ENCODE measurements around the gene PIGS.
"Not testable (repeated sequence)": the region's sequence is repeated elsewhere in the genome, so short reads cannot be mapped to it uniquely, and the experiment has no call there.

Gene PIGS

GRCh38 chr17:28571361-28572122 is at the start of gene PIGS:
PIGS (minus strand) TSS chr17:28571524; CDS start chr17:28571496, 28 bp downstream.
- DNase-seq (ENCODE audit: low read depth): peak; percentile 73

- DNase-seq (ENCODE audit: low read depth): no peak
Observed at GRCh38 chr17:28620010-28620409, 48.7 kb upstream of the PIGS start.

DNA sequence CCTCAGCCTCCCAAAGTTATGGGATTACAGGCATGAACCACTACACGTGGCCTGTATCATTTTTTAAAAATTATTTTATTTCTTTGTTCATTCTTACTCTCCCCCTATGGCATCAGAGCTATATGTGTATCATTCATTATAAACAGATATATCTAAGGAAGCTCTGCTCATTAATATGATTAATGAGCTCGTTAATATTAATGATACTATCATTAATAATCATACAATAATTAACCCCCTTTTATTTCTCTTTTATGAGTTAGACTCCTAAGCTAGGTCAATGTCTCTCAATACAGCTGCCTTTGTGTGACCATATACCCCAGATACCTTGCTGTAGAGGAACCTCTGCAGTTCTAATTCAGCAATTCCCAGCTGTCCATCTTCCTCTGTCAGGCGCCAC is 47.1 kb upstream of the PIGS start:
- no peak for DNase-seq (ENCODE audit: low read depth)

- no peak for DNase-seq (ENCODE audit: low read depth)
Observed at GRCh38 chr17:28616281-28616680, 45.0 kb upstream of the PIGS start.

DNA sequence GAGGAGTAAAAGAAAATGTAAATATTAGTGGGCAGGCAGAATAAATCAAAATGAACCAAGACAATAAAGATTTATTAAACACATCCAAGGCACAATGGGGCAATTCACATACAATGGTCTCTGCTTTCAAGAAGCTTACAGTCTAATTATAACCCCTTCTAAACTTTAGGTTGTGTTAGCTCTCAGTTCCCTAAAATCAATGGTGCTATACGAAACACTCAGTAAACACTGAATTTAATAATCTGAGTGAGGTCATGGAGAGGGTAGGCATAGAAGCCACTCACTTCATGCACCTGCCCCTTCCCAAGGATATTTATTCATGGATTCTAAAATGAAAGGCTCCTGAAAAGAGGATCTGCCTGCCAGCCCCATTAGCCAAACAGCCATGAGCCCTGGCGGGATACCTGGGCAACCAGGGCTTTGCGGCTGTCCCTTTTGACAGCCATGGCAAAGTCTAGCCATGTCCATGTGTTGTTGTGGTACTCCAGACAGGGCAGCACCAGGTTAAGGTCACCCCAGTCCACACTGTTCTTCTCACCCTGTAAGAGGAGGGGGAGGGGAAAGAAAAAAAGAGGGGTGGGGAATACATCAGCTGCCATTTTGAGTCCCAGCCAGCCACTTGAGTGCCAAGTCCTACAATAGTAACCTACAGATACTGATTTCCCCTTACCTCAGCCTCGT is 44.1 kb upstream of the PIGS start:
- no peak for DNase-seq (ENCODE audit: low read depth)

- no peak for DNase-seq (ENCODE audit: low read depth)
Observed at GRCh38 chr17:28613931-28614381, 42.6 kb upstream of the PIGS start, which contains the start of gene RSKR. RSKR (minus strand) TSS chr17:28614185; CDS start chr17:28614161, 24 bp downstream.

DNA sequence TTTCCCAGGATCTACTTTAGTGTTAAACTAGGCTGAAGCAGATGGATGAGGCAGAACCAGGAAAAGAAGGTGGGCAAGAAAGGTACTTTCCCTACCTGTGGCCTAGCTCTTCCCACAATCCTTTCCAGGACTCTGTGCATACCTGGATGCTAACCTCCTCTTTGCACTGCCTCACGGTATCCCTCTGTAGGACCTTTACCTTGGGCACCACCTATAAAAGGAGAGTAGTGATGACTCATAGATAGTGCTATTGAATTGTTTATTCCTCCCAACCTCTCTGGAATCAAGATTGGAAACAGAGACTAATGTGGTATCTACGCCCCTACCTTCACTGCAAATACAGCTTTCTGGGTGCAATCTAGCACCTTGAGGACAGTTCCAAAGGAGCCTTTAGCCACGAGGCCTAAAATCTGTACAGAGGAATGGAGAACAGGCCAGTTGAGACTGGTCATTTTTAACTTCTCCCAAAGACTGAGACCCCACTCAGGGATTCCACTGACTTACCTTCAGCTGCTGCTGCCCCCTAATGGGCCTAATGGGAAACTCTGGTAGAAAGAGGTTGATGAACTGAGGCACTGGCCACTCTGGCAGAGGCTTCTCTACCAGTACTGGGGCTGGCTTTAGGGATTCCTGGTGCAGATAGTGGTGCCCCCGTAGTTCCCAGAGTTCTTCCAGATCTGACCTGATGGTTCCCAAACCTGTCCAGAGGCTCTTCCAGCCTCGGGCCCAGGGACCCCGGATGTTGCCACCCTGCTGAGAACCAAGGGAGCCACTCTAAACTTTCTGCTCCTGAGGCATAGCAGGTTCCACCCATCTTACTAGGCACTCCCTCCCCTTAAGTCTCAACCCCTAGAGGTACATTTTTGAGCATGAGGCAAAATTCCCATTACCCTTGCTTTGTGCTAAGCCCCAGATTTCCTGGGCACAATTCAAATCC is 41.9 kb upstream of the PIGS start:
- DNase-seq (ENCODE audit: low read depth): peak; percentile 2

DNA sequence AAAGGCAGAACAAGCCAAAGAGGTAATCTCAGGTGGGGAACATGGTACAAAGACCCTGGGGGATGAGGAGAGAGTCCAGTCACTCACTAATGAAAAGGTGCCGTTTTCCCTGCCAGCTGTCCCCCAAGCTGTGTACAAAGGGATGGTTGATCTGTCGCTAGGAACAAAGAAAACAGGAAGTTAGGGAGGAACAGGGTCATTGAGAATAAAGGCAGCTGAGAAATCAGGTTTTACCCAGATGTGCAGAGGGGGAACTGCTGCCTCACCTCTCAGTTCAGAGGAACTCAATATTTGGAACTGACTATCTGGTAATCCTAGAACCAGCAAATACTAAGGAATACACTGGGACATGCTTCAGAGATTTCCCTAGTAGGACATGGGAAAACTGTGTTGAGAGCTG is 41.2 kb upstream of the PIGS start:
- no peak for DNase-seq (ENCODE audit: low read depth)

DNA sequence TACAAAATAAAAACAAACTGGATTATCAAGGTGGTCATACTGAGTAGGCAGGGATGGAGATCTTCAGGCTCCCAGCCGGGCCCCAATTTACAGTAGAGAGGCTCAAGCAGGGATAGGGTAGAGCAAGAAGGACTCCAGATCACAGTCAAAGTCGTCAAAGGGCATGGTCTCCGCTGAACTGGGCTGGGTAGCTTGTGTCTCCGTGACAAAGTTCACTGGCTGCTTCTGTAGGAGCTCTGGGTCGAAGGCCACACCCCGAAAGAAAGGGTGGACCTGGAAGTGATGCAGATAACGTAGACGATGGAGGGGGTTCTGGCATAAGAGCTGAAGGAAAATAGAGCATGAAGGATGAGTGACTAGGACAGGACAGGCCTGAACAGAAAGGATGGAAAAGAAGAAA is 39.1 kb upstream of the PIGS start:
- no peak for DNase-seq (ENCODE audit: low read depth)

DNA sequence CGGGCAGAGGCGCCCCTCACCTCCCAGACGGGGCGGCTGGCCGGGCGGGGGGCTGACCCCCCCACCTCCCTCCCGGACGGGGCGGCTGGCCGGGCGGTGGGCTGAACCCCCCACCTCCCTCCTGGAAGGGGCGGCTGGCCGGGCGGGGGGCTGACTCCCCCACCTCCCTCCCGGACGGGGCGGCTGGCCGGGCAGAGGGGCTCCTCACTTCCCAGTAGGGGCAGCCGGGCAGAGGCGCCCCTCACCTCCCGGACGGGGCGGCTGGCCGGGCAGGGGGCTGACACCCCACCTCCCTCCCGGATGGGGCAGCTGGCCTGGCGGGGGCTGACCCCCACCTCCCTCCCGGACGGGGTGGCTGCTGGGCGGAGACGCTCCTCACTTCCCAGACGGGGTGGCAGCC is 32.7 kb upstream of the PIGS start:
- DNase-seq (ENCODE audit: low read depth): not testable (repeated sequence)

DNA sequence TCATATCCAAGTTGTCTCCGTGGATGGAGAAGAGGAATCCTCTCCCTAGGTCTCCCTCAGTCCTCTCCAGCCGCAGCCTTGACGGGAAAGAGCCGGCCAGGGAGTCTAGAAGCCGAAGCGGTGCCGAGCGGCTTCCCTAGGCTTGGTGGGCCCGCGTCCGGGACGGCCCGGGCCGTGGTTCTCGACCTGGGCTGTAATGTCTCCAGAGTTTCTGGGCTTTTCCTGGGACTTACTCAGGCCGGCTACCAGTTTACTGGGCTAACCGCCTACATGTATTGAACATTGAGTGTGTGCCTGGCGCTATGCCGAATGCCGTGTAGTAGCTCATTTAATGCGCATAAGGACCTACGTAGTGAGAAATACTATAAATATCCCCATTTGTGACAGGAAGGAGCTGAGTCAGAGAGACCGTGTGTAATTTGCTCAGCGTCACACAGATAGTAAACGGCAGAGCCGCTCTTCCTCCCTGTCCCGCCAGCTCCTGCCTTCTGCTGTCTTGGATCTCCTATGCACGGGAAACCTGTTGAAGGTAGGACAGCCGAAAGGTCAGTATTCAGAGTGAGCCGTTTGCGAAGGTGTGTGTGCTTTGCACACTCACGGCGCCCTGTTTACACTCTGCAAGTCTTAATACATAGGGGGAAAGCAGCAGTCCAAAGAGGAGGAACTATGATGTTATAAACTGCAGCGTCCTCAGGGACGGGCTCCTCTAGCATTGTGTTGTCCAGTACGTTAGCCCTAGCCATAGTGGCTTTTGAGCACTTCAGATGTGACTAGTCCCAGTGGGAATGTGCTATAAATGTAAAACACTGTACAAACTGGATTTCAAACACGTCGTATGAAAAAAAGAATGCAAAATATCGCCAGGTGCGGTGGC is 28.2 kb upstream of the PIGS start:
- peak; percentile 75 for DNase-seq (ENCODE audit: low read depth)

DNA sequence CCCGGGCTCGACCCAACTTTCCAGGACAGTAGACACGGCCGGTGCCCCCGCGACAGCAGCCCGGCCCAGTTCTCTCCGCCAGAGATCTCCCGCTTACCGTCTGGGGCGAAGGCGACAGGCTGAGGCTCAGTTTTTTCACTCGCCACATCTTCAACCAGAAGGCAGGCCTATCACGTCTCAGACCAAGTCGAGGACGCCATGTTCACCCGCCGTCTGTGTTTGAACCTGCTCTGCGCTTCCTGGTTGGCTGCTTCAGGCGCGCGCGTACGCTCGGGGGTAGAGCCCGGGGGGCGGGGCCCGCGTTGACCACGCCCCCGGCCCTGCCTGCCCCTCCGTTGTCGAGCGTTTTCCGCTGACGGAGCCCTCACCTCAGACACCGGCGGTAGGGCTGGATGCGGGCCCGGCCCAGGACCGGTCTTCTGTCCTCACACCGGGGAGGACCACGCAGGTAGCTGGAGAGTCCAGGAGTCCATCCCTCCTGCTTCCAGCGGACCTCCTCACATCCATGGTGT is 27.5 kb upstream of the PIGS start, which contains the start of gene SPAG5:
Gene SPAG5, minus strand, starts transcription at position 227 of the 512 bp plus-strand sequence. Its CDS starts 79 bp downstream, at position 148.
- DNase-seq (ENCODE audit: low read depth): peak; percentile 80

DNA sequence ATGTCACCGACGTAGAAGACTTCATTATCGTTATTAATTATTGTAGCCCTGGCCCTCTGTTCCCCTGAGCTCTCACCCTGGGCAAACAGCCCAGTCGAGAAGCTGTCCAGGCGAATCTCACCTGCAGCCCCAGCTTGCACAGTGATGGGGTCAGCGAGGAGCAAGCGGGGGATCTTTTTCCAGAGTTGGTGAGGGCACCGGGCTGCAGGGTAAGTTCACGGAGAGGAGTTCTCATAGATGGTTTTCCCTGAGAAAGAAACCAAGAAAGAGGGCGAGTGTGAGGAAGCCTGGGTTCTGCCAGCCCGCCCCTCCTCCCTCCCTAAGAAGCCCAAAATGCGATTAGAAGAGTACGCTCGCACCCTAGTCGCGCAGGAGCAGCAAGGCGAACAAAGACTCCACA is 27.1 kb upstream of the PIGS start:
- DNase-seq (ENCODE audit: low read depth): no peak

DNA sequence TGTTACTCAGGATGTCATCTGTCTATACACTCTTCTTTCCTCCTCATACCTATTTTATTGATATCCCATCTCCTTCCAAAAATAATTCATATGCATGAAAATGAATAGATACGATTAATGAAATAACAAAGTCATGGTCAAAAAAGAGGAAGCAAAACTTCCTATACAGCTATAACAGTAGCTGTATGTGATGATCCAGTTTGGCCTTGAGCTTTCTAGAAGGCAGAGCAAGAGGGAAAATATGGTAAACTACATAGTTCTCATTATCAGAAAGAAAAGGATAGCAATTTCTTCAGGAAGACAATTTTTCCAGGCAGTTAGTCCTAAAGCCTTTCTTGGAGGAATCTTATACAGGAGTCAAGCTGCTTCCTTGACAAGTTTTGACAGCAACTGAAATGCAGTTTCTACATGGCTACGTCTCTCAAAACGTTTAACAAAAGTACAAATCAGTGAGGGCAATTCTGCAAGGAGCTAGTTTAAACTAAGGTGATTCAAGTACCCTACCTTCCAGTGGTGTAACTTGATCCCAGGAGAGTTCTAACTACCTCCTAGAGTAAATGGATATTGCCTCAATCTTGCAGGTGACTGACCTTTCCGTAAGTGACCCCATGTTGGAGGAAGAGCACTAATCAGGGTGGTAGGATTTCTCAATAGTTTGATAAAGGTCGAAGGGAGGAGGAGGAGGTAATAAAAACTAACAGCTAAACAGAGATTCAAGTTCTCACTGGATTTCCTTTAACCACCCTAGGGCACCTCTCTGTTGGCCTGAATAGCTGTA is 26.5 kb upstream of the PIGS start:
- DNase-seq (ENCODE audit: low read depth): no peak

DNA sequence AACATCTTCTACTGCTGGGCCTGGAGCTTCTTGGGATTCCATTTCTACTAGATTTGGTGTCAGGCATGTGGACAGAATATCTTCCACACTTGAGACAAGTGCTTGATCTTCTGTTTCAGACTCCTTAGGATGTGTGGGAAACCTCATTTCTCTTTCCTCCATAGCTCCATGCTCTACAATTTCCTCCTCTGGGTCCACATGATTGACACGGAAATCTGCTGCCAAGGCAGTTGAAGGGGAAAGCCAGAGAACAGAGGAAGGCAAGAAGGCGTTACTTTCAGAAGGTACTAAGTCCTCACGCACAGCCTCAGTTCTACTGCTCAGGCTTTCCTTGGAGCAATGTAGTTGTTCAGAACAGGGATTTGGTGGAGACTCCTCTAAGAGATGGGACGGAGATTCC is 20.9 kb upstream of the PIGS start:
- no peak for DNase-seq (ENCODE audit: low read depth)

DNA sequence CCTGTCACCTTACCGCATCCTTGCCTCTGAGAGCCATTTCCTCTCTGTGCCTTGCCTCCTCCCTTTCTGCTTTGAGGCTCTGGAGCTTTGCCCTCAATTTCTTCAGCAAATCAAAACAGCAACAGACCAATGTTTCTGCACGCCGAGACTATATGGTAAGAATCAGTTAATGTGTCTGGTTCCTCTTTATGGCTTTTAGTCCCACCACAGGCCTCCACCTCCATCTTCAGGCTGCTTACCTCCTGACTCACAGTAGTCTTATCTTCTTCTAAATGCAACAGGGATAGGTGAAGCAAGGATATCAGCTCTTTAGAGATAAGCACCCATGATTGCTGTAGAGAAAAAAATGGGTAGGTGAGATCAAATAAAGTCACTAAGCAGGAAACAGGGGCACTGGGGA is 14.5 kb upstream of the PIGS start:
- no peak for DNase-seq (ENCODE audit: low read depth)

- no peak for DNase-seq (ENCODE audit: low read depth)
Observed at GRCh38 chr17:28584434-28584833, 13.1 kb upstream of the PIGS start.

DNA sequence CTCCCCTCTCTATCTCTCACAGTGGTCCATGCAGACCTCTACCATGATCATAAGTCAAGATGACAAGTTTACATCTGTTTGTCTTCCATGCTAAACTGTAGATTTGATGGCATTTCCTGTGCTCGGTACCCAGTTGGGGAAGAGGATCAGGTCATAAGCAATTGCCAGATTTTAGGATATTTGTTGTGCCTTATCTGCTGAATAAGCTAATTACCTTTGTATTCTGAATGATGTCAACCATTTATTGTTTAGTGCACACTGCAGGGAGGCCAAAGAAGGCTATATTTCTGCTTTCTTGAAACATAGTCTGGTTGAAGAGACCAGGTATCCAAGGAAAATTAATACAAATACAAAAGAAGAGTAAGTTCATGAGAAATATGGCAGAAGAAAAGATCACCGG is 11.2 kb upstream of the PIGS start:
- DNase-seq (ENCODE audit: low read depth): no peak

DNA sequence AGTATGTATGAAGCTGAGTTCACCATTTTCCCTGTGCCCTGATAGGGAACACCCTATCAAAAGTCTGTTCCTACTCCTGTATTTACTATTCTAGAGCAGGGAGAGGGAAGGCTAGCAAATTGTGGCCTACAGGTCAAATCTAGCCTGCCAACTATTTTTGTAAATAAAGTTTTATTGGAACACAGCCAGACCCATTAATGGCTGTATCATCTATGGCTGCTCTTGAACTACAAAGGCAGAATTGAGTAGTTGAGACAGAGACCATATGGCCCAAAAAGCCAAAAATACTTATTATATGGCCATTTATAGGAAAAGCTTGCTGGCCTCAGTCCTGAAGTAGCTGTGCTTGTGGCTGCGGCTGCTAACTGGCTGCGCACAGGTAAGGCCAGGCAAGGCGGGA is 9.6 kb upstream of the PIGS start:
- no peak for DNase-seq (ENCODE audit: low read depth)

DNA sequence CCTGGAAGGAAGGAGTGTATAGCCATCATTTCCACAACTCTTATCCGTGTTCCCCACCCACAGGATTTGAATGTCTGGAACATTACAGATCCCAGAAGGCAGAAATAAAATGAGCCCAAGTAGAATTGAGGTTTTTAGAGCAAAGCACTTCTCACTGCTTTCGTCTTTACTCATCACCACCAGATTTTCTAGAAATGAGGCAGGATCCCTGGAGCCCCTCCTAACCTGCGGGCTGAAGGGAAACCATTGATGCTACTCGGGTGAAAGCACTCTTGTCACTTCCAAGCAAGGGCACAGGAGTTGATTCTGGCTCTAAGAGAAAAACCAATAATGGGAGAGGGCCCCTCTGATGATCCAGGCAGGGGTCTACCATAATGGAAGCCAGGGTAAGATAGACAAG is 8.2 kb upstream of the PIGS start:
- no peak for DNase-seq (ENCODE audit: low read depth)

Data from stromal cell of bone marrow (primary cell).